Endodermal cell (in vitro differentiated cells): Measurements from ENCODE around the gene TPSD1. TPM values are rescaled to one million over a fixed set of nuclear protein-coding genes. Genes with fewer than 3 reads are reported as not detected.
"Not testable (repeated sequence)": the region's sequence is repeated elsewhere in the genome, so short reads cannot be mapped to it uniquely, and the experiment has no call there.

Experiments used
- DNase-seq: peaks from one replicate; pipeline ENCODE4 v3.0.0-alpha.2; 2017
- H3K27ac ChIP-seq: 2 replicates; pipeline ENCODE4 v1.5.1; 2013; ENCODE audit warnings: mild to moderate bottlenecking, low read depth, low read length, moderate library complexity
- H3K27me3 ChIP-seq: 2 replicates; pipeline ENCODE4 v1.6.1; 2013; ENCODE audit warnings: mild to moderate bottlenecking, low read length, moderate library complexity; ENCODE audit not compliant: insufficient read depth, control insufficient read depth, poor library complexity, severe bottlenecking
- H3K36me3 ChIP-seq: 2 replicates; pipeline ENCODE4 v1.7.0; 2013; ENCODE audit warnings: mild to moderate bottlenecking, low read length, moderate library complexity; ENCODE audit not compliant: control insufficient read depth, insufficient read depth
- H3K4me1 ChIP-seq: one replicate; pipeline ENCODE4 v1.7.0; 2013; ENCODE audit warnings: low read length; ENCODE audit not compliant: control insufficient read depth, insufficient read depth
- H3K4me3 ChIP-seq: 2 replicates; pipeline ENCODE4 v1.5.1; 2013; ENCODE audit warnings: mild to moderate bottlenecking, low read length, moderate library complexity
- H3K9ac ChIP-seq: 2 replicates; pipeline ENCODE4 v1.6.1; 2013; ENCODE audit warnings: mild to moderate bottlenecking, low read length, moderate library complexity; ENCODE audit not compliant: poor library complexity, severe bottlenecking; ENCODE audit errors: extremely low read depth
- H3K9me3 ChIP-seq: 2 replicates; pipeline ENCODE4 v1.6.1; 2013; ENCODE audit warnings: mild to moderate bottlenecking, low read length, moderate library complexity; ENCODE audit not compliant: control insufficient read depth
- H3K27ac Mint-ChIP-seq: 2 replicates; pipeline ENCODE4 v1.8.0; 2020; ENCODE audit warnings: mixed read lengths
- H3K27me3 Mint-ChIP-seq: 2 replicates; pipeline ENCODE4 v1.8.0; 2021; ENCODE audit warnings: mild to moderate bottlenecking, mixed read lengths; ENCODE audit not compliant: insufficient read depth
- H3K36me3 Mint-ChIP-seq: 2 replicates; pipeline ENCODE4 v1.8.0; 2020; ENCODE audit warnings: low read depth, mixed read lengths
- H3K4me1 Mint-ChIP-seq: 2 replicates; pipeline ENCODE4 v1.8.0; 2020; ENCODE audit warnings: mixed read lengths
- H3K4me3 Mint-ChIP-seq: 2 replicates; pipeline ENCODE4 v1.8.0; 2020; ENCODE audit warnings: mild to moderate bottlenecking, moderate library complexity, mixed read lengths
- H3K9me3 Mint-ChIP-seq: 2 replicates; pipeline ENCODE4 v1.8.0; 2020; ENCODE audit warnings: mild to moderate bottlenecking, mixed read lengths
- WGBS, 2 experiments: methylation state at CpG; one replicate each; pipeline versions ENCODE4 v1.1.5 to v1.1.7; 2013; ENCODE audit warnings: missing lambda C conversion rate in 2 of 2, mixed read lengths in 1 of 2; ENCODE audit not compliant: insufficient coverage in 1 of 2, insufficient read length in 1 of 2; 5-methylcytosine and 5-hydroxymethylcytosine counted together
- total RNA-seq, 2 donors: library from RNA; stranded (reverse); fragmentation: NEBNext Ultra II Directional in 1 of 2; extraction: Animal tissue kit (Norgen Biotek cat#: 25700) in 1 of 2; gene quantifications; 2 replicates in 1 of 2; 3 replicates in 1 of 2; pipeline ENCODE4 v1.2.1, GENCODE V29; 2021
- TF ChIP-seq, protein P1 (sequence below): fragments of 200-600 bp; sonication (generic); conservative IDR thresholded peaks from 2 replicates; pipeline ENCODE4 v1.5.0; 2021; ENCODE audit warnings: antibody characterized with exemption, mild to moderate bottlenecking

Gene TPSD1
- total RNA-seq, 2 donors from 2014 or later, result not detected

DNA sequence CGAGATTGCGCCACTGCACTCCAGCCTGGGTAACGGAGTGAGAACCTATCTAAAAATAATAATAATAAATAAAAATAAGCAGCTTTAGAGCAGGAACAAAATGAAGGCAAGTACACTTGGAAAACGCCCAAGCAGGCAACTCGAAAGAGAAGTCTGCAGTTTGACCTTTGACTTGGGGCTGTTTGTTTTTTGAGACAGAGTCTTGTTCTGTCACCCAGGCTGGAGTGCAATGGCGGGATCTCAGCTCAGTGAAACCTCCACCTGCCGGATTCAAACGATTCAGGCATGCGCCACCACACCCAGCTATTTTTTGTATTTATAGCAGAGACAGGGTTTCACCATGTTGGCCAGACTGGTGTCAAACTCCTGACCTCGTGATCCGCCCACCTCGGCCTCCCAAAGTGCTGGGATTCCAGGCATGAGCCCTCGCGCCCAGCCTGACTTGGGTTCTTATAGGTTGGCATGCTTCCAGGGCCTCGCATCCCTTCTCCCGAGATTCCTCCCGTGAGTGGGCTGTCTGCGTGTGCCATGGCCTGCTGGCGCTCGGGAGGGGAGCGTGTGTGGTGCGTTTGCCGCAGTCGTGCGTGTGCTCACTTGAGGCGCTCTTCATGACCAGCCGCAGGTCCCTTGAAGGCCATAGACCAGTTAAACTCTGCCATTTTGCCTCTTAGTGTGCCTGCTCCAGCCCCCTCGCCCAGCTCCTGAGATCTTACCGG, 35.1 kb downstream of the TPSD1 start:
- TF ChIP-seq, protein P1, sequence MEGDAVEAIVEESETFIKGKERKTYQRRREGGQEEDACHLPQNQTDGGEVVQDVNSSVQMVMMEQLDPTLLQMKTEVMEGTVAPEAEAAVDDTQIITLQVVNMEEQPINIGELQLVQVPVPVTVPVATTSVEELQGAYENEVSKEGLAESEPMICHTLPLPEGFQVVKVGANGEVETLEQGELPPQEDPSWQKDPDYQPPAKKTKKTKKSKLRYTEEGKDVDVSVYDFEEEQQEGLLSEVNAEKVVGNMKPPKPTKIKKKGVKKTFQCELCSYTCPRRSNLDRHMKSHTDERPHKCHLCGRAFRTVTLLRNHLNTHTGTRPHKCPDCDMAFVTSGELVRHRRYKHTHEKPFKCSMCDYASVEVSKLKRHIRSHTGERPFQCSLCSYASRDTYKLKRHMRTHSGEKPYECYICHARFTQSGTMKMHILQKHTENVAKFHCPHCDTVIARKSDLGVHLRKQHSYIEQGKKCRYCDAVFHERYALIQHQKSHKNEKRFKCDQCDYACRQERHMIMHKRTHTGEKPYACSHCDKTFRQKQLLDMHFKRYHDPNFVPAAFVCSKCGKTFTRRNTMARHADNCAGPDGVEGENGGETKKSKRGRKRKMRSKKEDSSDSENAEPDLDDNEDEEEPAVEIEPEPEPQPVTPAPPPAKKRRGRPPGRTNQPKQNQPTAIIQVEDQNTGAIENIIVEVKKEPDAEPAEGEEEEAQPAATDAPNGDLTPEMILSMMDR, result no peak
- Mint-ChIP-seq H3K9me3 (no peaks in the 10 kb centered on the region), H3K36me3 (no peaks in the 10 kb centered on the region), H3K4me1 (peaks cover 14% of the 10 kb centered on the region), H3K27ac (no peak overlapping the region), H3K27me3 (peaks cover 30% of the 10 kb centered on the region), H3K4me3 (no peak overlapping the region)
- H3K36me3 ChIP-seq, result no peaks in the 10 kb centered on the region
- H3K9me3 ChIP-seq, result no peaks in the 10 kb centered on the region
- H3K9ac ChIP-seq, result no peak overlapping the region
- H3K4me3 ChIP-seq, result no peak overlapping the region
- DNase-seq, result no peak
- H3K4me1 ChIP-seq, result no peaks in the 10 kb centered on the region
- no peak overlapping the region for H3K27ac ChIP-seq
- WGBS, 2 experiments, result 88 to 89% methylated on average over 25 to 26 of the region's 29 CpGs
- peaks cover 25% of the 10 kb centered on the region for H3K27me3 ChIP-seq

DNA sequence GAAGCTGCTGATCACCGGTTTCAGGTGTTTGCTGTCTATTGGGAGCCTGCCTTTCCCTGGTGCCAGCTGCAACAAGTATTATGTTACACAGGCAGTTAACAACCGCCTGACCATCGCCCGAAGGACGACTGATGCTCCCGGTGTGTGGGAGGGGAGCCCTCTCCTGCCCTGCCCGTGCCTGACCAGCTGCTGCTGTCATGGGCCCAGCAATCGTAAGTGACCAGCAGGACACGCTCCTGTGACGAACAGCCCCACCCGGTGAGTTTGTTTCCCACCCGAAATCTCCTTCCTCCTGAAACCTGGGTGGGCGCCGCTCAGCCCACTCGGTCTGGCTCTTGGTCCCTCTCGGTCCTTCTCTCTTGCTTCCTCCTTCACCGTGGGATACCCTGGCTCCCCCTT, 35.7 kb downstream of the TPSD1 start:
- Mint-ChIP-seq H3K27me3 (peaks cover 30% of the 10 kb centered on the region), H3K27ac (no peak overlapping the region), H3K36me3 (no peaks in the 10 kb centered on the region), H3K4me3 (no peak overlapping the region), H3K4me1 (peaks cover 14% of the 10 kb centered on the region), H3K9me3 (no peaks in the 10 kb centered on the region)
- Histone ChIP-seq H3K27me3 (peaks cover 25% of the 10 kb centered on the region), H3K9ac (no peak overlapping the region), H3K9me3 (no peaks in the 10 kb centered on the region), H3K36me3 (no peaks in the 10 kb centered on the region), H3K27ac (no peak overlapping the region), H3K4me3 (no peak overlapping the region), H3K4me1 (no peaks in the 10 kb centered on the region)
- 80 to 83% methylated on average over 16 to 17 of the region's 17 CpGs for WGBS, 2 experiments
- TF ChIP-seq, protein P1, result no peak
- no peak for DNase-seq

DNA sequence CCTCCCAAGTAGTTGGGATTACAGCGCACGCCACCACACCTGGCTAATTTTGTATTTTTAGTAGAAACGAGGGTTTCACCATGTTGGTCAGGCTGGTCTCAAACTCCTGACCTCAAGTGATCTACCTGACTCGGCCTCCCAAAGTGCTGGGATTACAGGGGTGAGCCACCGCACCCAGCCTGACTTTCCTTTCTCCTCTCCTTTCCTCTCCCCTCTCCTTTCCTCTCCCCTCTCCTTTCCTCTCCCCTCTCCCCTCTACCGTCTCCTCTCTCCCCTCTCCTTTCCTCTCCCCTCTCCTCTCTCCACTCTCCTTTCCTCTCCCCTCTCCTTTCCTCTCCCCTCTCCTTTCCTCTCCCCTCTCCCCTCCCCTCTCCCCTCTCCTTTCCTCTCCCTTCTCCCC, 36.3 kb downstream of the TPSD1 start:
- H3K27me3 ChIP-seq, result peaks cover 25% of the 10 kb centered on the region
- not testable (repeated sequence) for H3K4me1 ChIP-seq, H3K9me3 Mint-ChIP-seq, H3K27ac ChIP-seq, H3K4me3 ChIP-seq, H3K36me3 Mint-ChIP-seq, H3K36me3 ChIP-seq, H3K9me3 ChIP-seq, H3K4me3 Mint-ChIP-seq, H3K27ac Mint-ChIP-seq, H3K9ac ChIP-seq, DNase-seq
- Mint-ChIP-seq H3K4me1 (peaks cover 19% of the 10 kb centered on the region), H3K27me3 (peaks cover 30% of the 10 kb centered on the region)
- 95 to 97% methylated on average over 3 to 4 of the region's 6 CpGs for WGBS, 2 experiments

DNA sequence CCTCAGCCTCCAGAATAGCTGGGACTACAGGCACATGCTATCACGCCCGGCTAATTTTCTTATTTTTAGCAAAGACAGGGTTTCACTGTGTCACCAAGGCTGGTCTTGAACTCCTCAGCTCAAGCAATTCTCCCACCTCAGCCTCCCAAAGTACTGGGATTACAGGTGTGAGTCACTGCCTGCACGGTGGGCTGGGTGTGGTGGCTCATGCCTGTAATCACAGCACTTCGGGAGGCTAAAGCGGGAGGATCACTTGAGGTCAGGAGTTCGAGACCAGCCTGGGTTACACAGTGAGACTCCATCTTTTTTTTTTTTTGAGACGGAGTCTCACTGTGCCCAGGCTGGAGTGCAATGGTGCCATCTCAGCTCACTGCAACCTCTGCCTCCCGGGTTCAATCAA, 36.9 kb downstream of the TPSD1 start:
- H3K27ac Mint-ChIP-seq, H3K4me1 ChIP-seq, H3K9me3 Mint-ChIP-seq, H3K4me3 Mint-ChIP-seq, H3K4me3 ChIP-seq, H3K9me3 ChIP-seq, H3K27ac ChIP-seq, H3K9ac ChIP-seq, DNase-seq, H3K36me3 Mint-ChIP-seq, H3K36me3 ChIP-seq: not testable (repeated sequence)
- H3K27me3 Mint-ChIP-seq, result peaks cover 29% of the 10 kb centered on the region
- H3K27me3 ChIP-seq, result peaks cover 25% of the 10 kb centered on the region
- WGBS, 2 experiments, result 89 to 92% methylated on average over 5 to 8 of the region's 8 CpGs
- peaks cover 22% of the 10 kb centered on the region for H3K4me1 Mint-ChIP-seq
